ENCODE measurements around the gene CMPK2. TPM values are rescaled to one million over a fixed set of nuclear protein-coding genes. Genes with fewer than 3 reads are reported as not detected.
A peak's percentile ranks its signal among the peaks of the same experiment; 100 is the strongest.
"Not testable (repeated sequence)": the region's sequence is repeated elsewhere in the genome, so short reads cannot be mapped to it uniquely, and the experiment has no call there.

Gene CMPK2
- total RNA-seq, 2 experiments from 2014 or later = 3.2 to 4.5 TPM

- Mint-ChIP-seq H3K9me3 (peaks cover 11% of the 10 kb centered on the region), H3K4me1 (ENCODE audit: low read depth) (peaks cover 13% of the 10 kb centered on the region), H3K36me3 (ENCODE audit: low read depth) (peaks cover 27% of the 10 kb centered on the region), H3K27ac (no peak overlapping the region), H3K4me3 (peak overlapping the region; percentile 49), H3K27me3 (no peaks in the 10 kb centered on the region)
- DNase-seq = no peak
- ChIA-PET POLR2A (no interaction called here), CTCF (interaction anchor here (1.8 kb wide), 1 partner anchor 38 kb away, joined by 4 read pairs; no protein-coding TSS in a partner anchor)
- intact Hi-C loops (cut with micrococcal nuclease) = no loop called here
- no peak for TF ChIP-seq CTCF (IDR thresholded peaks at IDR 0.05)
- ATAC-seq = no peak
Observed at GRCh38 chr2:6863792-6864191, 1.9 kb downstream of the CMPK2 start.

- ChIA-PET POLR2A (no interaction called here), CTCF (interaction anchor here (1.0 kb wide), 1 partner anchor 14 kb away, joined by 4 read pairs; no protein-coding TSS in a partner anchor)
- no peak overlapping the region for H3K4me3 Mint-ChIP-seq
- no peak for TF ChIP-seq CTCF (IDR thresholded peaks at IDR 0.05)
- ATAC-seq (no peak), DNase-seq (no peak)
- peaks cover 7% of the 10 kb centered on the region for H3K4me1 Mint-ChIP-seq (ENCODE audit: low read depth)
- H3K27ac Mint-ChIP-seq = no peak overlapping the region
- H3K36me3 Mint-ChIP-seq (ENCODE audit: low read depth) = peaks cover 37% of the 10 kb centered on the region
- peaks cover 17% of the 10 kb centered on the region for H3K9me3 Mint-ChIP-seq
- intact Hi-C loops (cut with micrococcal nuclease) = no loop called here
- H3K27me3 Mint-ChIP-seq = no peaks in the 10 kb centered on the region
Observed at GRCh38 chr2:6860296-6860695, 5.4 kb downstream of the CMPK2 start.

- intact Hi-C loops (cut with micrococcal nuclease); ATAC-seq; CTCF ChIA-PET; H3K27ac Mint-ChIP-seq; DNase-seq; H3K4me3 Mint-ChIP-seq; H3K4me1 Mint-ChIP-seq (ENCODE audit: low read depth); H3K27me3 Mint-ChIP-seq: not testable (repeated sequence)
- POLR2A ChIA-PET = interaction anchor here (0.5 kb wide), 1 partner anchor 149 kb away, joined by 3 read pairs; no protein-coding TSS in a partner anchor
- peaks cover 37% of the 10 kb centered on the region for H3K36me3 Mint-ChIP-seq (ENCODE audit: low read depth)
- H3K9me3 Mint-ChIP-seq = peaks cover 17% of the 10 kb centered on the region
Observed at GRCh38 chr2:6858466-6859027, 7.2 kb downstream of the CMPK2 start.

GRCh38 chr2:6856548-6856920 lies 9.2 kb downstream of the CMPK2 start:
- ATAC-seq (no peak), DNase-seq (no peak)
- POLR2A ChIA-PET = no interaction called here
- Mint-ChIP-seq H3K4me3 (no peak overlapping the region), H3K27ac (no peak overlapping the region), H3K9me3 (peaks cover 17% of the 10 kb centered on the region), H3K27me3 (no peaks in the 10 kb centered on the region), H3K4me1 (ENCODE audit: low read depth) (no peaks in the 10 kb centered on the region), H3K36me3 (ENCODE audit: low read depth) (peaks cover 40% of the 10 kb centered on the region)
- CTCF ChIA-PET = interaction anchor here (1.4 to 1.6 kb wide), 2 partner anchors 31 to 188 kb away, joined by 4 to 5 read pairs; no protein-coding TSS in a partner anchor
- TF ChIP-seq CTCF (IDR thresholded peaks at IDR 0.05) = no peak
- intact Hi-C loops (cut with micrococcal nuclease) = no loop called here

- DNase-seq = no peak
- H3K36me3 Mint-ChIP-seq (ENCODE audit: low read depth) = peaks cover 40% of the 10 kb centered on the region
- no peak overlapping the region for H3K27ac Mint-ChIP-seq
- no peaks in the 10 kb centered on the region for H3K4me1 Mint-ChIP-seq (ENCODE audit: low read depth)
- TF ChIP-seq CTCF (IDR thresholded peaks at IDR 0.05) = no peak
- intact Hi-C loops (cut with micrococcal nuclease) = no loop called here
- peaks cover 17% of the 10 kb centered on the region for H3K9me3 Mint-ChIP-seq
- no peak for ATAC-seq
- no peak overlapping the region for H3K4me3 Mint-ChIP-seq
- H3K27me3 Mint-ChIP-seq = no peaks in the 10 kb centered on the region
- ChIA-PET CTCF (interaction anchor here (1.2 to 1.6 kb wide), 2 partner anchors 30 to 189 kb away, joined by 4 read pairs; no protein-coding TSS in a partner anchor), POLR2A (no interaction called here)
Observed at GRCh38 chr2:6855860-6856547, 9.7 kb downstream of the CMPK2 start.

Measured in activated CD8-positive, alpha-beta T cell treated with anti-CD3 and anti-CD28 coated beads for 36 hours (primary cell).